ENCODE data around the gene CORO1C. TPM values are rescaled to one million over a fixed set of nuclear protein-coding genes. Genes with fewer than 3 reads are reported as not detected.

CORO1C gene
- total and polyA plus RNA-seq, 2 donors (not counting 3 experiments of a cell fraction or from before 2014, with no cell fraction given) = 150 to 240 TPM

DNA sequence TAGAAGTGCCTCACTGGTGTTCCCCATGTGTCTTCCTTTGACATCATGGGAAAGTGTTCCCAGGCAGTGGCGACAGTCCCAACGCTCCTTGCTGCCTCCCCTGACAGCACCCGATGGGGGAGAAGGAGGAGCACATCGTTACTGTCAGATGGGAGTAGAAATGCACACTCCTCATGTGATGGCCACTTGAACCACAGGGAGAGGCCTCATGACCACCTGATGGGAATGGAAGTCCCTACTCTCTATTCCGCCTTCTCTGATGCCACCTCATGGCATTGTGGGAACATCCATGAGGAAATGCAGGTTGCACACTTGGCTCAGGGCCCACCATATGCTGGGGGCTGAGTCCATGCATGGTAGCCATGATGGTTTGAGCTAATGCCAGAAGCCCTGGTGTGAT is 14.3 kb upstream of the CORO1C start:
- H3K4me1 ChIP-seq (ENCODE audit: control insufficient read depth, extremely low read depth, insufficient read depth, low read length) = no peaks in the 10 kb centered on the region
- TF ChIP-seq GATA2 (IDR thresholded peaks at IDR 0.05; ENCODE audit: insufficient read depth, insufficient read length, low read depth, low read length) (no peak), EZH2 (IDR thresholded peaks at IDR 0.05; ENCODE audit: borderline replicate concordance, low read depth, low read length, severe bottlenecking) (no peak), MYC (IDR thresholded peaks at IDR 0.05; ENCODE audit: low read depth, low read length) (no peak), FOS (IDR thresholded peaks at IDR 0.05; ENCODE audit: borderline replicate concordance, insufficient read depth, low read length) (no peak), POLR2AphosphoS5 (IDR thresholded peaks at IDR 0.05; ENCODE audit: insufficient read depth, low read depth, low read length) (no peak), POLR2A (IDR thresholded peaks at IDR 0.05; ENCODE audit: low read depth, low read length) (no peak), JUN (IDR thresholded peaks at IDR 0.05; ENCODE audit: borderline replicate concordance, insufficient read depth, insufficient read length, low read depth) (no peak)
- TF ChIP-seq, protein P1, sequence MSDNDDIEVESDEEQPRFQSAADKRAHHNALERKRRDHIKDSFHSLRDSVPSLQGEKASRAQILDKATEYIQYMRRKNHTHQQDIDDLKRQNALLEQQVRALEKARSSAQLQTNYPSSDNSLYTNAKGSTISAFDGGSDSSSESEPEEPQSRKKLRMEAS (IDR thresholded peaks at IDR 0.05; ENCODE audit: insufficient read depth, insufficient read length) = no peak
- TF ChIP-seq, protein P2, sequence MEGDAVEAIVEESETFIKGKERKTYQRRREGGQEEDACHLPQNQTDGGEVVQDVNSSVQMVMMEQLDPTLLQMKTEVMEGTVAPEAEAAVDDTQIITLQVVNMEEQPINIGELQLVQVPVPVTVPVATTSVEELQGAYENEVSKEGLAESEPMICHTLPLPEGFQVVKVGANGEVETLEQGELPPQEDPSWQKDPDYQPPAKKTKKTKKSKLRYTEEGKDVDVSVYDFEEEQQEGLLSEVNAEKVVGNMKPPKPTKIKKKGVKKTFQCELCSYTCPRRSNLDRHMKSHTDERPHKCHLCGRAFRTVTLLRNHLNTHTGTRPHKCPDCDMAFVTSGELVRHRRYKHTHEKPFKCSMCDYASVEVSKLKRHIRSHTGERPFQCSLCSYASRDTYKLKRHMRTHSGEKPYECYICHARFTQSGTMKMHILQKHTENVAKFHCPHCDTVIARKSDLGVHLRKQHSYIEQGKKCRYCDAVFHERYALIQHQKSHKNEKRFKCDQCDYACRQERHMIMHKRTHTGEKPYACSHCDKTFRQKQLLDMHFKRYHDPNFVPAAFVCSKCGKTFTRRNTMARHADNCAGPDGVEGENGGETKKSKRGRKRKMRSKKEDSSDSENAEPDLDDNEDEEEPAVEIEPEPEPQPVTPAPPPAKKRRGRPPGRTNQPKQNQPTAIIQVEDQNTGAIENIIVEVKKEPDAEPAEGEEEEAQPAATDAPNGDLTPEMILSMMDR (IDR thresholded peaks at IDR 0.05; ENCODE audit: extremely low read depth in 1 of 2, insufficient read depth in 1 of 2, low read depth in 1 of 2, low read length in 2 of 2) = no peak
- FAIRE-seq = no peak
- no peak overlapping the region for H2AFZ ChIP-seq (ENCODE audit: low read depth, low read length)
- H3K36me3 ChIP-seq (ENCODE audit: control insufficient read depth in 2 of 2, extremely low read depth in 1 of 2, insufficient read depth in 2 of 2, low read length in 2 of 2) = no peaks in the 10 kb centered on the region
- no peaks in the 10 kb centered on the region for H3K79me2 ChIP-seq (ENCODE audit: control insufficient read depth, insufficient read depth, low read length)
- H3K4me3 ChIP-seq (replicated peaks in 1 of 3; ENCODE audit: insufficient read depth in 1 of 3, low read depth in 1 of 3, low read length in 3 of 3) = no peak overlapping the region
- no peak overlapping the region for H3K27ac ChIP-seq (ENCODE audit: insufficient read depth, low read depth, low read length)
- CTCF ChIA-PET = no interaction called here
- no peaks in the 10 kb centered on the region for H4K20me1 ChIP-seq (replicated peaks; ENCODE audit: control insufficient read depth, extremely low read depth, insufficient read depth, low read length)
- no peaks in the 10 kb centered on the region for H3K9me1 ChIP-seq (replicated peaks; ENCODE audit: control insufficient read depth, extremely low read depth, insufficient read depth, low read length)
- H3K27me3 ChIP-seq (ENCODE audit: control insufficient read depth in 2 of 2, insufficient read depth in 2 of 2, low read length in 2 of 2) = no peaks in the 10 kb centered on the region
- DNase-seq (ENCODE audit: low read depth, low spot score) = no peak
- dilution Hi-C loops (cut with MboI; ENCODE audit: extremely low pct_ligation_motif_present, low sequenced_read_pairs) = no loop called here
- no peak overlapping the region for H3K4me2 ChIP-seq (ENCODE audit: insufficient read depth, low read length)
- intact Hi-C loops (cut with micrococcal nuclease) = no loop called here
- H3K9ac ChIP-seq (replicated peaks; ENCODE audit: extremely low read depth, insufficient read depth, low read length) = no peak overlapping the region
- H3K9me3 ChIP-seq (replicated peaks; ENCODE audit: control insufficient read depth, insufficient read depth, low read length) = no peaks in the 10 kb centered on the region
- no TSS peak for BruUV-seq (replicated peaks)
- POLR2A ChIA-PET = no interaction called here

Measured in endothelial cell of umbilical vein (primary cell).